HEK293T (cell line): ENCODE data around the gene AMHR2.
"Not testable (repeated sequence)": the region's sequence is repeated elsewhere in the genome, so short reads cannot be mapped to it uniquely, and the experiment has no call there.

Experiments
- CTCF ChIA-PET: fragments of 350-600 bp; formaldehyde crosslinking; extraction: SDS; loops from one replicate; lab custom pipeline; 2021; ENCODE audit warnings: antibody characterized with exemption, inconsistent platforms; lab: Yijun Ruan, JAX
- POLR2A ChIA-PET: fragments of 350-600 bp; formaldehyde crosslinking; extraction: SDS; loops from one replicate; lab custom pipeline; 2020; ENCODE audit warnings: antibody characterized with exemption, inconsistent platforms; lab: Yijun Ruan, JAX
- DNase-seq: peaks from one replicate; pipeline ENCODE4 v3.0.0; 2012; ENCODE audit warnings: mixed read lengths; ENCODE audit errors: extremely low spot score
- ARNT ChIP-seq: fragments of 450-650 bp; IDR thresholded peaks from 2 replicates; pipeline ENCODE4 v1.6.1; 2017; ENCODE audit warnings: mild to moderate bottlenecking
- BHLHE40 ChIP-seq: fragments of 450-650 bp; IDR thresholded peaks from 2 replicates; pipeline ENCODE4 v1.6.1; 2016; ENCODE audit warnings: mild to moderate bottlenecking, moderate library complexity, borderline replicate concordance
- CTBP1 ChIP-seq: fragments of 450-650 bp; IDR thresholded peaks from 2 replicates; pipeline ENCODE4 v1.6.1; 2016; ENCODE audit warnings: borderline replicate concordance
- ELF4 ChIP-seq: fragments of 450-650 bp; IDR thresholded peaks from 2 replicates; pipeline ENCODE4 v1.6.1; 2017; ENCODE audit warnings: antibody characterized with exemption
- FOXA1 ChIP-seq: fragments of 450-650 bp; IDR thresholded peaks from 2 replicates; pipeline ENCODE4 v1.6.1; 2016; ENCODE audit warnings: mild to moderate bottlenecking
- FOXK2 ChIP-seq: fragments of 450-650 bp; IDR thresholded peaks from 2 replicates; pipeline ENCODE4 v1.6.1; 2016; ENCODE audit warnings: mild to moderate bottlenecking
- FOXM1 ChIP-seq: fragments of 450-650 bp; IDR thresholded peaks from 2 replicates; pipeline ENCODE4 v1.6.1; 2017; ENCODE audit warnings: mild to moderate bottlenecking, borderline replicate concordance
- HDGF ChIP-seq: fragments of 450-650 bp; IDR thresholded peaks from 2 replicates; pipeline ENCODE4 v1.6.1; 2017; ENCODE audit warnings: antibody characterized with exemption, borderline replicate concordance
- L3MBTL2 ChIP-seq: fragments of 450-650 bp; conservative IDR thresholded peaks from 2 replicates; pipeline ENCODE4 v1.6.1; 2016; ENCODE audit warnings: mild to moderate bottlenecking
- LEF1 ChIP-seq: fragments of 450-650 bp; IDR thresholded peaks from 2 replicates; pipeline ENCODE4 v1.6.1; 2017; ENCODE audit warnings: mild to moderate bottlenecking, borderline replicate concordance
- NFRKB ChIP-seq: fragments of 450-650 bp; IDR thresholded peaks from 2 replicates; pipeline ENCODE4 v1.6.1; 2016; ENCODE audit warnings: mild to moderate bottlenecking, moderate library complexity
- SP1 ChIP-seq: fragments of 450-650 bp; IDR thresholded peaks from 2 replicates; pipeline ENCODE4 v1.6.1; 2017
- SUZ12 ChIP-seq: fragments of 450-650 bp; IDR thresholded peaks from 2 replicates; pipeline ENCODE4 v1.6.1; 2016; ENCODE audit warnings: mild to moderate bottlenecking
- TARDBP ChIP-seq: fragments of 450-650 bp; IDR thresholded peaks from 2 replicates; pipeline ENCODE4 v1.6.1; 2016
- ZNF384 ChIP-seq: fragments of 450-650 bp; IDR thresholded peaks from 2 replicates; pipeline ENCODE4 v1.6.1; 2016
- TF ChIP-seq, protein P1 (sequence below): fragments of 450-650 bp; IDR thresholded peaks from 2 replicates; pipeline ENCODE4 v1.6.1; 2016

AMHR2 gene

DNA sequence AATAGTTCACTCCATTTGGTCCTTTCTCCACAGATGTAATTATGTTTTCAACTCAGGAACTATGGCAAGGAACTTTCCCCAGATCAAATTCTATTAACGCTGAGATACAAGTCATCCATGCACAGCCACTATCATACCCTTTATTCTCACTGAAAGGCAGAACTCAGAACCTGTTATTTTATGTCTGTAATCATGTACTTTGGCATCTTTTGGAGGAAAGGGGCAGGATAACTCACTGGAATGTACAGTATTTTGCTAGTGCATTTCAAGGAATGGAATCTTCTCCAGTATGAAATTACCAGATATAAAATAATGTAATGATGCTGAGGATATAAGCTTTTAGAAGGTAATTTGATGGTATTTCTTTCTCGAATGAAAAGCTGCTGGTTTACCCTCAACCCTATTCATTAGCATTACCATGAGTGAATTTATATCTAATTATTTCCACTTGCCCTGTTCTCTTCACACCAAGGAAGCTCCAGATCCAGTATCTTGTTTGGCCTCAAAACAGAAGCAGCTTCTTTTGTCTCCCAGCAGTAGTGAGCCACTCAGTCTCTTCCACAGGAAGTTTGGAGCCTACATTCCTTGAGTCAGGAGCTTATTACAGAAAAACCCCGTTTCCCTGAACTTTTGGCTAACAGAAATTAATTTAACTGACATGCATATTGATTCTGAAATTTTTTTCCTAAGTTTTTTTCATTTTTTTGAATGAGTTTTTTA is 10.0 kb upstream of the AMHR2 start:
- TF ChIP-seq ARNT (no peak), ZNF384 (no peak), FOXM1 (no peak), CTBP1 (no peak), TARDBP (no peak), ELF4 (no peak), BHLHE40 (no peak), FOXA1 (no peak), LEF1 (no peak)
- TF ChIP-seq, protein P1, sequence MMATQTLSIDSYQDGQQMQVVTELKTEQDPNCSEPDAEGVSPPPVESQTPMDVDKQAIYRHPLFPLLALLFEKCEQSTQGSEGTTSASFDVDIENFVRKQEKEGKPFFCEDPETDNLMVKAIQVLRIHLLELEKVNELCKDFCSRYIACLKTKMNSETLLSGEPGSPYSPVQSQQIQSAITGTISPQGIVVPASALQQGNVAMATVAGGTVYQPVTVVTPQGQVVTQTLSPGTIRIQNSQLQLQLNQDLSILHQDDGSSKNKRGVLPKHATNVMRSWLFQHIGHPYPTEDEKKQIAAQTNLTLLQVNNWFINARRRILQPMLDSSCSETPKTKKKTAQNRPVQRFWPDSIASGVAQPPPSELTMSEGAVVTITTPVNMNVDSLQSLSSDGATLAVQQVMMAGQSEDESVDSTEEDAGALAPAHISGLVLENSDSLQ, result no peak
- DNase-seq, result no peak
- ChIA-PET CTCF (no interaction called here), POLR2A (no interaction called here)

DNA sequence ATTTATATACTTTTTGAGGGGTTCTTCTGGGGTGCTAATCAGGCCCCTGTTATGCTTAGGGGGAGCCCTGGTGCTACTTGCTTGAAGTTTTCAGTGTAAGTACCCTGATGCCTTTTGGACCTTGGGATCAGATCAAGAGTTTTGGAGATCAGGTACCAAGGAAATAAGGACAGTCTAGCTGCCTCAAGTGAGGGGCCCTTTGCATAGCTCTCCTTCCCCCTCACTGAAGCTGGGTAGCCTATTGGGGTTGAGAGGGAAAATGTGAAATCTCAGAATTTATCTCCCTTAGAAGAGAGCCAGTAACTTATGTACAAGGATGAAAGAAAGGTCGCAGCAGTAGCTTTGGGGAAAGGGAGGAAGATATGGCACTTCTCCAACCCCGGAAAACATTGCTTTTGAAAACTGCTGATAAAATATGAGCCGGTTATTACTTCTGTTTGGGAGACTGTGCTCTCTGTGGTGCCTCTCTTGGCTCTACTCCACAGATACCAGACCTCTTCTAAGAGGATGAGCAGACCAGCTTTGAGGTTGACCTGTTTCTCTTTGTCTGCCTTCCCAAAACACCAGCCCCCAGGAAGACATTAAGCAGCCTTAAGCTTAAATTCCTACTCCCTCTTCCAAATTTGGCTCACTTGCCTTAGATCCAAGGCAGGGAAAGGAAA is 8.8 kb upstream of the AMHR2 start:
- POLR2A ChIA-PET, result interaction anchor here (0.6 to 0.8 kb wide), 2 partner anchors 35 to 90 kb away, joined by 3 read pairs; no protein-coding TSS in a partner anchor
- CTCF ChIA-PET, result interaction anchor here (0.7 to 0.9 kb wide), 2 partner anchors 29 to 94 kb away, joined by 3 to 5 read pairs; partner anchors contain the start of gene AAAS
- no peak for TF ChIP-seq LEF1
- no peak for TF ChIP-seq ARNT
- TF ChIP-seq CTBP1, result no peak
- no peak for TF ChIP-seq HDGF
- TF ChIP-seq FOXA1, result no peak
- TF ChIP-seq ELF4, result no peak
- TF ChIP-seq SUZ12, result no peak
- no peak for TF ChIP-seq BHLHE40
- TF ChIP-seq FOXM1, result no peak
- no peak for TF ChIP-seq FOXK2
- TF ChIP-seq, protein P1, result no peak
- TF ChIP-seq L3MBTL2, result no peak
- no peak for TF ChIP-seq NFRKB
- no peak for TF ChIP-seq ZNF384
- no peak for TF ChIP-seq SP1
- no peak for TF ChIP-seq TARDBP
- DNase-seq, result no peak

- CTCF ChIA-PET, POLR2A ChIA-PET, DNase-seq: not testable (repeated sequence)
Measured at GRCh38 chr12:53415752-53416389, 7.8 kb upstream of the AMHR2 start.

DNA sequence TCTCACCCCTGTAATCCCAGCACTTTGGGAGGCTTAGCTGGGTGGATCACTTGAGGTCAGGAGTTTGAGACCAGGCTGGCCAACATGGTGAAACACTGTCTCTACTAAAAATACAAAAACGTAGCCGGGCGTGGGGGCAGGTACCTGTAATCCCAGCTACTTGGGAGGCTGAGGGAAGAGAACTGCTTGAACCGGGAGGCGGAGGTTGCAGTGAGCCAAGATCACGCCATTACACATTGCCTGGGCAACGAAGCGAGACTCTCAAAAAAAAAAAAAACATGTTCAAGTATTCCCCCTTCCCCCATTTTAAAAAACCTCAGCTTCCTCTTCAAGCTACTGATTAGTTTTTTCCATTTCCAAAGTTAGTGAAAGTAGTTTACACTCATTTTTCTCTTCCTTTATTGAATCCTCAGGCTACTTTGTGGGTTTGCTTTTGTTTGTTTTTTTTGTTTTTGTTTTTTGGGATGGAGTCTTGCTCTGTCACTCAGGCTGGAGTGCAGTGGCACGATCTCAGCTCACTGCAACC is 6.3 kb upstream of the AMHR2 start:
- DNase-seq, result not testable (repeated sequence)
- CTCF ChIA-PET, result interaction anchor here (0.6 to 1.8 kb wide), 5 partner anchors 19 to 96 kb away, joined by 3 to 7 read pairs (median 5); partner anchors contain the start of gene AAAS
- POLR2A ChIA-PET, result interaction anchor here (1.2 to 2.3 kb wide), 2 partner anchors 38 to 84 kb away, joined by 3 to 13 read pairs; partner anchors contain the start of genes SP1 and TARBP2
- TF ChIP-seq, protein P1, result peak; percentile 36; the same call in 1 of the 2 replicates

DNA sequence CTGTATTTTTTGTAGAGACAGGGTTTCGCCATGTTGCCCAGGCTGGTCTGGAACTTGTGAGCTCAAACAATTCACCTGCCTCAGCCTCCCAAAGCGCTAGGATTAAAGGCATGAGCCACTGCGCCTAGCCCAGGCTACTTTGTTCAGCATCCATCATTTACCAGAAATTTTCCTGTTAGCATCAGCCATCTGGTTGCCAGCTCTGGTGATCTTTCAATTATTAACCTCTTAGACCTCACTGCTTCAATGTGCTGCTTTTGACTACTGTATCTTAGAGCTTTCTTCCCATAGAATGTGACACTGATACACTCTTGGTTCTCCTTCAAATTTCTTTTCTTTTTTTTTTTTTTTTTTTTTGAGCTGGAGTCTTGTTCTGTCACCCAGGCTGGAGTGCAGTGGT is 5.4 kb upstream of the AMHR2 start:
- ChIA-PET POLR2A (interaction anchor here (1.2 to 2.3 kb wide), 3 partner anchors 23 to 83 kb away, joined by 3 to 13 read pairs (median 3); partner anchors contain the start of genes PRR13, SP1 and TARBP2), CTCF (interaction anchor here (0.7 to 1.8 kb wide), 5 partner anchors 14 to 97 kb away, joined by 3 to 7 read pairs (median 5); partner anchors contain the start of gene AAAS)
- TF ChIP-seq ZNF384 (no peak), FOXM1 (no peak), SUZ12 (no peak), CTBP1 (no peak), L3MBTL2 (no peak), NFRKB (no peak), LEF1 (no peak), SP1 (no peak), FOXA1 (no peak), BHLHE40 (no peak), TARDBP (no peak), HDGF (no peak), ELF4 (no peak), ARNT (no peak), FOXK2 (no peak)
- TF ChIP-seq, protein P1, result no peak
- no peak for DNase-seq
